Measurements from ENCODE around the gene CDK15.

Gene CDK15

GRCh38 chr2:201790989-201791388, 15.3 kb upstream of the CDK15 start:
- H3K79me2 ChIP-seq (ENCODE audit: insufficient read depth, low read length) = no peaks in the 10 kb centered on the region
- H3K9me3 ChIP-seq (ENCODE audit: low read length) = no peaks in the 10 kb centered on the region
- H3K4me3 ChIP-seq (ENCODE audit: low read depth, low read length, poor library complexity, severe bottlenecking) = no peak overlapping the region
- H3K36me3 ChIP-seq (ENCODE audit: insufficient read depth, low read length) = no peaks in the 10 kb centered on the region
- no peaks in the 10 kb centered on the region for H4K20me1 ChIP-seq (ENCODE audit: insufficient read depth, low read length)
- no peak overlapping the region for H3K4me2 ChIP-seq (ENCODE audit: low read length)
- no peak for TF ChIP-seq EZH2 (IDR thresholded peaks at IDR 0.05; ENCODE audit: borderline replicate concordance, low read length)
- TF ChIP-seq, protein P1, sequence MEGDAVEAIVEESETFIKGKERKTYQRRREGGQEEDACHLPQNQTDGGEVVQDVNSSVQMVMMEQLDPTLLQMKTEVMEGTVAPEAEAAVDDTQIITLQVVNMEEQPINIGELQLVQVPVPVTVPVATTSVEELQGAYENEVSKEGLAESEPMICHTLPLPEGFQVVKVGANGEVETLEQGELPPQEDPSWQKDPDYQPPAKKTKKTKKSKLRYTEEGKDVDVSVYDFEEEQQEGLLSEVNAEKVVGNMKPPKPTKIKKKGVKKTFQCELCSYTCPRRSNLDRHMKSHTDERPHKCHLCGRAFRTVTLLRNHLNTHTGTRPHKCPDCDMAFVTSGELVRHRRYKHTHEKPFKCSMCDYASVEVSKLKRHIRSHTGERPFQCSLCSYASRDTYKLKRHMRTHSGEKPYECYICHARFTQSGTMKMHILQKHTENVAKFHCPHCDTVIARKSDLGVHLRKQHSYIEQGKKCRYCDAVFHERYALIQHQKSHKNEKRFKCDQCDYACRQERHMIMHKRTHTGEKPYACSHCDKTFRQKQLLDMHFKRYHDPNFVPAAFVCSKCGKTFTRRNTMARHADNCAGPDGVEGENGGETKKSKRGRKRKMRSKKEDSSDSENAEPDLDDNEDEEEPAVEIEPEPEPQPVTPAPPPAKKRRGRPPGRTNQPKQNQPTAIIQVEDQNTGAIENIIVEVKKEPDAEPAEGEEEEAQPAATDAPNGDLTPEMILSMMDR (IDR thresholded peaks at IDR 0.05; ENCODE audit: low read length) = no peak
- H2AFZ ChIP-seq (ENCODE audit: low read length) = no peak overlapping the region
- H3K27ac ChIP-seq (ENCODE audit: low read depth, low read length, poor library complexity, severe bottlenecking) = no peak overlapping the region
- H3K4me1 ChIP-seq (ENCODE audit: insufficient read depth, low read length, severe bottlenecking) = no peaks in the 10 kb centered on the region
- H3K9me2 ChIP-seq (ENCODE audit: low read depth, low read length) = no peaks in the 10 kb centered on the region
- H3K9ac ChIP-seq (ENCODE audit: low read length) = no peak overlapping the region
- no peaks in the 10 kb centered on the region for H3F3A ChIP-seq (ENCODE audit: insufficient read depth, low read length)
- no peaks in the 10 kb centered on the region for H3K27me3 ChIP-seq (ENCODE audit: insufficient read depth, low read length)

GRCh38 chr2:201793631-201794030, 12.7 kb upstream of the CDK15 start:
- no peak overlapping the region for H3K4me3 ChIP-seq (ENCODE audit: low read depth, low read length, poor library complexity, severe bottlenecking)
- H3K9me3 ChIP-seq (ENCODE audit: low read length) = no peaks in the 10 kb centered on the region
- H3K4me2 ChIP-seq (ENCODE audit: low read length) = no peak overlapping the region
- H3K9ac ChIP-seq (ENCODE audit: low read length) = no peak overlapping the region
- no peaks in the 10 kb centered on the region for H3K79me2 ChIP-seq (ENCODE audit: insufficient read depth, low read length)
- no peak overlapping the region for H3K27ac ChIP-seq (ENCODE audit: low read depth, low read length, poor library complexity, severe bottlenecking)
- no peaks in the 10 kb centered on the region for H3K4me1 ChIP-seq (ENCODE audit: insufficient read depth, low read length, severe bottlenecking)
- no peaks in the 10 kb centered on the region for H3K27me3 ChIP-seq (ENCODE audit: insufficient read depth, low read length)
- no peaks in the 10 kb centered on the region for H4K20me1 ChIP-seq (ENCODE audit: insufficient read depth, low read length)
- H2AFZ ChIP-seq (ENCODE audit: low read length) = no peak overlapping the region
- TF ChIP-seq, protein P1 (IDR thresholded peaks at IDR 0.05; ENCODE audit: low read length) = no peak
- no peak for TF ChIP-seq EZH2 (IDR thresholded peaks at IDR 0.05; ENCODE audit: borderline replicate concordance, low read length)
- no peaks in the 10 kb centered on the region for H3K9me2 ChIP-seq (ENCODE audit: low read depth, low read length)
- H3F3A ChIP-seq (ENCODE audit: insufficient read depth, low read length) = no peaks in the 10 kb centered on the region
- H3K36me3 ChIP-seq (ENCODE audit: insufficient read depth, low read length) = no peaks in the 10 kb centered on the region

DNA sequence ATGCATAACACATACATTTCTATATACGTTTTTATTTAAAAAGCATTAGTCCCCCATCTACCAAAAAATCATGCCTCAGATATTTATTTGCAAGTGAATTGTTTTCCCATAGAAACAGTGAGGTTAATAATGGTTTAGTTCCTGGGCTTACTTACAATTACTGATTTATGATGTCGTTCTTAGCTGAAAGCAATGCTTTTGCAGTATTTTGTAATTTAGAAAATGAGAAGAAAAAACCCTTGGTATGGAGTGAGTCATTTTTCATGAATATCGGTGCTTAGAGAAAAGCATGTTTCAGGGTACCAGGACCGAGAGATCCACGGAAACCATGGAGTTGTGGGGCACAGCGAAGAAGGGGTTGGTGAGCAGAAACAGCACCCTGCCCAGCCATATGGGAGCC, 12.0 kb upstream of the CDK15 start:
- Histone ChIP-seq H3K4me1 (ENCODE audit: insufficient read depth, low read length, severe bottlenecking) (no peaks in the 10 kb centered on the region), H3K27me3 (ENCODE audit: insufficient read depth, low read length) (no peaks in the 10 kb centered on the region), H3K79me2 (ENCODE audit: insufficient read depth, low read length) (no peaks in the 10 kb centered on the region), H3K9ac (ENCODE audit: low read length) (no peak overlapping the region), H3K4me3 (ENCODE audit: low read depth, low read length, poor library complexity, severe bottlenecking) (no peak overlapping the region), H3K27ac (ENCODE audit: low read depth, low read length, poor library complexity, severe bottlenecking) (no peak overlapping the region), H3K36me3 (ENCODE audit: insufficient read depth, low read length) (no peaks in the 10 kb centered on the region), H3K4me2 (ENCODE audit: low read length) (no peak overlapping the region), H3K9me3 (ENCODE audit: low read length) (no peaks in the 10 kb centered on the region), H2AFZ (ENCODE audit: low read length) (no peak overlapping the region), H4K20me1 (ENCODE audit: insufficient read depth, low read length) (no peaks in the 10 kb centered on the region), H3K9me2 (ENCODE audit: low read depth, low read length) (no peaks in the 10 kb centered on the region), H3F3A (ENCODE audit: insufficient read depth, low read length) (no peaks in the 10 kb centered on the region)
- TF ChIP-seq EZH2 (IDR thresholded peaks at IDR 0.05; ENCODE audit: borderline replicate concordance, low read length) = no peak
- TF ChIP-seq, protein P1 (IDR thresholded peaks at IDR 0.05; ENCODE audit: low read length) = no peak

All from OCI-LY1 (cell line).